GM23338 (cell line): ENCODE measurements around the gene ITPRIPL1.

Experiments
- CREB1 ChIP-seq: fragments of 250-450 bp; sonication (Bioruptor Pico); IDR thresholded peaks from 2 replicates; pipeline ENCODE4 v1.5.0; 2020; ENCODE audit warnings: low read depth, mild to moderate bottlenecking, moderate library complexity
- EZH2 ChIP-seq: fragments of 200-600 bp; sonication (generic); IDR thresholded peaks from one replicate; pipeline ENCODE4 v1.8.0; 2017; ENCODE audit warnings: antibody characterized with exemption, mild to moderate bottlenecking, low read depth; ENCODE audit not compliant: unreplicated experiment
- EZH2phosphoT487 ChIP-seq: fragments of 200-600 bp; sonication (generic); IDR thresholded peaks from one replicate; pipeline ENCODE4 v1.8.1; 2018; ENCODE audit warnings: antibody characterized with exemption; ENCODE audit not compliant: unreplicated experiment
- JUNB ChIP-seq: IDR thresholded peaks from one replicate; pipeline ENCODE4 v1.6.1; 2016; ENCODE audit warnings: antibody characterized with exemption; ENCODE audit not compliant: unreplicated experiment
- NANOG ChIP-seq: IDR thresholded peaks from 2 replicates; pipeline ENCODE4 v1.6.1; 2016; ENCODE audit warnings: antibody characterized with exemption, borderline replicate concordance
- POLR2AphosphoS5 ChIP-seq: IDR thresholded peaks from 2 replicates; pipeline ENCODE4 v1.6.1; 2016; ENCODE audit warnings: antibody characterized with exemption, low read depth
- REST ChIP-seq: IDR thresholded peaks from one replicate; pipeline ENCODE4 v1.6.1; 2018; ENCODE audit warnings: antibody characterized with exemption; ENCODE audit not compliant: unreplicated experiment
- STAT1 ChIP-seq: IDR thresholded peaks from one replicate; pipeline ENCODE4 v1.6.1; 2016; ENCODE audit warnings: antibody characterized with exemption; ENCODE audit not compliant: unreplicated experiment
- ZNF114 ChIP-seq: fragments of 250-450 bp; sonication (Bioruptor Pico); IDR thresholded peaks from 2 replicates; pipeline ENCODE4 v1.5.0; 2020; ENCODE audit warnings: mild to moderate bottlenecking, moderate library complexity
- ZNF331 ChIP-seq: fragments of 250-450 bp; sonication (Bioruptor Pico); IDR thresholded peaks from 2 replicates; pipeline ENCODE4 v1.5.0; 2020; ENCODE audit warnings: low read depth, mild to moderate bottlenecking, moderate library complexity
- ZNF462 ChIP-seq: fragments of 250-450 bp; sonication (Bioruptor Pico); IDR thresholded peaks from 2 replicates; pipeline ENCODE4 v1.5.0; 2020; ENCODE audit warnings: mild to moderate bottlenecking, moderate library complexity
- TF ChIP-seq, protein P1 (sequence below), 2 experiments: fragments of 200-600 bp in 1 of 2; sonication (generic) in 1 of 2; conservative IDR thresholded peaks; 2 replicates each; pipeline versions ENCODE4 v1.5.1 to v1.6.1; 2016 to 2017; ENCODE audit warnings: antibody characterized with exemption in 2 of 2, low read depth in 2 of 2, mild to moderate bottlenecking in 2 of 2, moderate library complexity in 1 of 2
- TF ChIP-seq, protein P2 (sequence below): IDR thresholded peaks from 2 replicates; pipeline ENCODE4 v1.6.1; 2016; ENCODE audit warnings: antibody characterized with exemption

- TF ChIP-seq, protein P1, sequence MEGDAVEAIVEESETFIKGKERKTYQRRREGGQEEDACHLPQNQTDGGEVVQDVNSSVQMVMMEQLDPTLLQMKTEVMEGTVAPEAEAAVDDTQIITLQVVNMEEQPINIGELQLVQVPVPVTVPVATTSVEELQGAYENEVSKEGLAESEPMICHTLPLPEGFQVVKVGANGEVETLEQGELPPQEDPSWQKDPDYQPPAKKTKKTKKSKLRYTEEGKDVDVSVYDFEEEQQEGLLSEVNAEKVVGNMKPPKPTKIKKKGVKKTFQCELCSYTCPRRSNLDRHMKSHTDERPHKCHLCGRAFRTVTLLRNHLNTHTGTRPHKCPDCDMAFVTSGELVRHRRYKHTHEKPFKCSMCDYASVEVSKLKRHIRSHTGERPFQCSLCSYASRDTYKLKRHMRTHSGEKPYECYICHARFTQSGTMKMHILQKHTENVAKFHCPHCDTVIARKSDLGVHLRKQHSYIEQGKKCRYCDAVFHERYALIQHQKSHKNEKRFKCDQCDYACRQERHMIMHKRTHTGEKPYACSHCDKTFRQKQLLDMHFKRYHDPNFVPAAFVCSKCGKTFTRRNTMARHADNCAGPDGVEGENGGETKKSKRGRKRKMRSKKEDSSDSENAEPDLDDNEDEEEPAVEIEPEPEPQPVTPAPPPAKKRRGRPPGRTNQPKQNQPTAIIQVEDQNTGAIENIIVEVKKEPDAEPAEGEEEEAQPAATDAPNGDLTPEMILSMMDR (conservative IDR thresholded peaks at IDR 0.05; ENCODE audit: low read depth in 2 of 2), result no peak
- TF ChIP-seq NANOG (no peak), POLR2AphosphoS5 (no peak), EZH2phosphoT487 (no peak), ZNF462 (CRISPR knock-in tag) (no peak), REST (no peak), EZH2 (no peak), ZNF331 (CRISPR knock-in tag) (no peak), STAT1 (no peak), JUNB (no peak), CREB1 (CRISPR knock-in tag) (no peak), ZNF114 (CRISPR knock-in tag) (no peak)
- TF ChIP-seq, protein P2, sequence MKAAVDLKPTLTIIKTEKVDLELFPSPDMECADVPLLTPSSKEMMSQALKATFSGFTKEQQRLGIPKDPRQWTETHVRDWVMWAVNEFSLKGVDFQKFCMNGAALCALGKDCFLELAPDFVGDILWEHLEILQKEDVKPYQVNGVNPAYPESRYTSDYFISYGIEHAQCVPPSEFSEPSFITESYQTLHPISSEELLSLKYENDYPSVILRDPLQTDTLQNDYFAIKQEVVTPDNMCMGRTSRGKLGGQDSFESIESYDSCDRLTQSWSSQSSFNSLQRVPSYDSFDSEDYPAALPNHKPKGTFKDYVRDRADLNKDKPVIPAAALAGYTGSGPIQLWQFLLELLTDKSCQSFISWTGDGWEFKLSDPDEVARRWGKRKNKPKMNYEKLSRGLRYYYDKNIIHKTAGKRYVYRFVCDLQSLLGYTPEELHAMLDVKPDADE, result no peak
Observed at GRCh38 chr2:96276787-96277499, 48.2 kb upstream of the ITPRIPL1 start.
